IgD-negative memory B cell (primary cell): ENCODE measurements around the gene VGLL4. TPM values are rescaled to one million over a fixed set of nuclear protein-coding genes. Genes with fewer than 3 reads are reported as not detected.
A peak's percentile ranks its signal among the peaks of the same experiment; 100 is the strongest.

Experiments
- H3K27ac Mint-ChIP-seq, 3 donors: one replicate each; pipeline ENCODE4 v1.8.0; 2020 to 2022; ENCODE audit warnings: mild to moderate bottlenecking in 3 of 3, mixed read lengths in 3 of 3, moderate library complexity in 1 of 3
- H3K27me3 Mint-ChIP-seq: one replicate; pipeline ENCODE4 v1.8.0; 2021; ENCODE audit warnings: mixed read lengths
- H3K36me3 Mint-ChIP-seq: one replicate; pipeline ENCODE4 v1.8.0; 2020; ENCODE audit warnings: mild to moderate bottlenecking, mixed read lengths
- H3K4me1 Mint-ChIP-seq, 3 donors: one replicate each; pipeline ENCODE4 v1.8.0; 2020 to 2022; ENCODE audit warnings: mixed read lengths in 3 of 3, mild to moderate bottlenecking in 1 of 3
- H3K4me3 Mint-ChIP-seq, 4 donors: one replicate each; pipeline ENCODE4 v1.8.0; 2020 to 2022; ENCODE audit warnings: mild to moderate bottlenecking in 4 of 4, mixed read lengths in 4 of 4, moderate library complexity in 3 of 4
- H3K9me3 Mint-ChIP-seq, 3 donors: one replicate each; pipeline ENCODE4 v1.8.0; 2020 to 2021; ENCODE audit warnings: mixed read lengths in 3 of 3, mild to moderate bottlenecking in 1 of 3
- polyA plus RNA-seq: library from polyadenylated mRNA; unstranded; fragments of 300-500 nt; fragmentation: Illumina TruSeq; gene quantifications from one replicate; pipeline ENCODE4 v1.2.3, GENCODE V29; 2021

Gene VGLL4
- polyA plus RNA-seq, 1 donor from 2014 or later: 28.6 TPM

GRCh38 chr3:11641683-11642430 is 1.9 kb downstream of the VGLL4 start:
- peaks cover 2% of the 10 kb centered on the region for H3K36me3 Mint-ChIP-seq
- no peaks in the 10 kb centered on the region for H3K9me3 Mint-ChIP-seq
- H3K4me1 Mint-ChIP-seq: peaks cover 21 to 38% (median 35%) of the 10 kb centered on the region in 3 donors
- no peaks in the 10 kb centered on the region for H3K27me3 Mint-ChIP-seq
- H3K4me3 Mint-ChIP-seq: peak overlapping the region; percentile 96 to 100 (median 98)
- peak overlapping the region; percentile 72 to 91 (median 87) for H3K27ac Mint-ChIP-seq

- Mint-ChIP-seq H3K4me3 (peak overlapping the region; percentile 96 to 100 (median 98)), H3K36me3 (peaks cover 2% of the 10 kb centered on the region), H3K4me1 (peaks cover 21 to 42% (median 41%) of the 10 kb centered on the region in 3 donors), H3K9me3 (no peaks in the 10 kb centered on the region), H3K27ac (peak overlapping the region in 2 of 3 donors; percentile 72 to 91), H3K27me3 (no peaks in the 10 kb centered on the region)
Observed at GRCh38 chr3:11641316-11641682, 2.4 kb downstream of the VGLL4 start.

DNA sequence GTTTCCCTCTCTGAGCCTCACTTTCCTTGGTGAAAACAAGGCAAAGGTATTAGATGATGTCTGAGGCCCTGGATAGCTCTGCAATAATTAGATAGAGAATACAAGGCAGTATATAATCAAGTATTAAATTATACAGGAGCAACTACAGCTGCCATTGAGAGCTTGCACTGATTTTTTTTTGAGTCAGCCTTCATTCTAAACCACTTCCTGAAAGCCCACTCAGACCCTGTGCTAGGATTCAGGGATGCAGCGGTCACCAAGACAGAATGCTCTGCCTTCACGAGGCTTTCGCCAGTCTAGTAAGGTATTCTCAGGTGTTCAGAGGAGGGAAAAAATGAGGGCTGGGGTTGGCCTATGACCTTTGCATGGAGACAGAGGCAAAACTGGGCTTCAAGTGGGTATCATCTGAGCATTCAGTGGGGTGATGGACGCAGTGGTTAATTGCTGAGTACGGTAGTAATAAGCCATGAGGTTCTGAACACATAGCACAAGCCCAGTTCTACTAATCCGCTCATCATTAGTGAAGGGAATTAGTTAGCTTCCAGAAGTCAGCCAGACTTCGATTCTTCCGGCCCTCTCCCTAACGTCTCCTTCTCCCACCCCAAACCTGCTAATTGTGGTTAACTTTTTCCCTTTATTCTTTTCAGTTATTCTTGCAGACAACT is 3.6 kb downstream of the VGLL4 start:
- Mint-ChIP-seq H3K9me3 (no peaks in the 10 kb centered on the region), H3K4me1 (peaks cover 22 to 48% (median 46%) of the 10 kb centered on the region in 3 donors), H3K27ac (no peak overlapping the region), H3K4me3 (peak overlapping the region in 2 of 4 donors; percentile 58 to 63), H3K36me3 (peaks cover 2% of the 10 kb centered on the region), H3K27me3 (no peaks in the 10 kb centered on the region)

DNA sequence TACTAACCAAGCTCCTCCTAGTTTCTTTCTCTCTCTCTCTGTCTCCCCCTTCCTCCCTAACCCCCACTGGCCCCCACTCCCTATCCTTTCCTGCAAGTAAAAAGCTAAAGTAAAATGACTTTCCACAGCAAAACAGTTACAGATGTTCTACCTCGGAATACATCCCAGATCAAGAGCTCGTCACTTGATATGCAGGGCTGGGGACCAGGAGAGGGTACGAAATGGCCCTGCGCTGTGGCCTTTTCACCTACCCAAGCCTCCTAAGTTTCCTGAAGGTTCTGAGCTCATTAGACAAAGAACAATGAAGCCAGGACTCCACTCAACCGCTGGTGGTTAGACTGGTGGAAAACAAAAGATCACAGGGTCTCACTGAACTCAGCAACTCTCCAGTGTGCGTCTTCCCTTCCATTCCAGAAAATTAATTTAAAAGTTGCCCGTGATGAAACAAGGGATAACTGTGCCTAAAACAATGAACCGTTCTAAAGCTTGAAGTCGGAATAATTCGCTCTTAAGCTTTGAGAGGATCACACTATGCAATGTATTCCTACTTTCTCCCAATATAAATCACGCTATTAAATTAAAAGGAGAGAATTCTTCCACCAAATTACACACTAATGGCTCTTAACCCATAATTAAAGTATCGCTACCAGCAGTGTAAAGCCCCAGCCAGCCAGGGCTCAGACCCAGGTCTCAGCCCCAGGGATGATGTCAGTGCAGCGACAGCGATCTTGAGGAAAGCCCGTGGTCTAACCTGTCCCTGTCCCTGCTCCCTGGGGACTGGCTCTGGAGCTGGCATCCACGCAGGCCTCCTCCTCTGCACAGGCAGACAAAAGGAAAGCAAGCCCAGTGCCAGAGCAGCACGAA is 5.0 kb downstream of the VGLL4 start:
- Mint-ChIP-seq H3K4me1 (peaks cover 29 to 52% (median 44%) of the 10 kb centered on the region in 3 donors), H3K27ac (no peak overlapping the region), H3K9me3 (no peaks in the 10 kb centered on the region), H3K27me3 (no peaks in the 10 kb centered on the region), H3K36me3 (peaks cover 2% of the 10 kb centered on the region), H3K4me3 (peak overlapping the region in 2 of 4 donors; percentile 5 to 76)

DNA sequence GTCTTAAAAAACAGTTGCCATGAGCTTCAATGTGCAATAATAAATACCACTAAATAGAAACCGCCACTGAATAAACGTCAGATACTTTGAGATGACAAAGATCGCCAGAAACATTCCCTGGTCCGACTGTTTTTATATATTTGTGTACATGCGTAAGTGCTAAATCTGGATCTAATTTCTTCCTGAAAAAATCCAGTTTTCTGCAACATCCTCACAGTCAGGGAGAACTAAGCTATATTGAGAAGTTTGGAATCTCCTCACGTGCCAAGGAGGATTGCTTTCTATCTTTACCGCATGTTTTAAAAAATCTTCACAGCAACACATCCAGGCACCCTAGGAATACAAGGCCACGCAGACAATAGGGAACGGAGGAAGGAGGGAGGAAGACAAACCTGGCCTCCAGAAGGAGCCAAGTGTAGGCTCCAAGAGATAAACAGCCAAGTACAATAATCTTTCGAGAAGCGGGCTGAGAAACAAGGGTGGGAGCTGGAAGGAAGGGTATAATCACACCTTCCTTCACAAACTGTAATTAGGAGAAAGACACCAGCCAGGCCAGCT is 5.7 kb downstream of the VGLL4 start:
- Mint-ChIP-seq H3K9me3 (no peaks in the 10 kb centered on the region), H3K27ac (no peak overlapping the region), H3K27me3 (no peaks in the 10 kb centered on the region), H3K36me3 (peaks cover 2% of the 10 kb centered on the region), H3K4me3 (peak overlapping the region in 2 of 4 donors; percentile 5 to 76), H3K4me1 (peaks cover 26 to 53% (median 42%) of the 10 kb centered on the region in 3 donors)

- H3K36me3 Mint-ChIP-seq: peaks cover 2% of the 10 kb centered on the region
- no peak overlapping the region for H3K27ac Mint-ChIP-seq
- H3K27me3 Mint-ChIP-seq: no peaks in the 10 kb centered on the region
- no peaks in the 10 kb centered on the region for H3K9me3 Mint-ChIP-seq
- no peak overlapping the region for H3K4me3 Mint-ChIP-seq
- H3K4me1 Mint-ChIP-seq: peaks cover 20 to 58% (median 40%) of the 10 kb centered on the region in 3 donors
Observed at GRCh38 chr3:11636394-11636770, 7.3 kb downstream of the VGLL4 start.

DNA sequence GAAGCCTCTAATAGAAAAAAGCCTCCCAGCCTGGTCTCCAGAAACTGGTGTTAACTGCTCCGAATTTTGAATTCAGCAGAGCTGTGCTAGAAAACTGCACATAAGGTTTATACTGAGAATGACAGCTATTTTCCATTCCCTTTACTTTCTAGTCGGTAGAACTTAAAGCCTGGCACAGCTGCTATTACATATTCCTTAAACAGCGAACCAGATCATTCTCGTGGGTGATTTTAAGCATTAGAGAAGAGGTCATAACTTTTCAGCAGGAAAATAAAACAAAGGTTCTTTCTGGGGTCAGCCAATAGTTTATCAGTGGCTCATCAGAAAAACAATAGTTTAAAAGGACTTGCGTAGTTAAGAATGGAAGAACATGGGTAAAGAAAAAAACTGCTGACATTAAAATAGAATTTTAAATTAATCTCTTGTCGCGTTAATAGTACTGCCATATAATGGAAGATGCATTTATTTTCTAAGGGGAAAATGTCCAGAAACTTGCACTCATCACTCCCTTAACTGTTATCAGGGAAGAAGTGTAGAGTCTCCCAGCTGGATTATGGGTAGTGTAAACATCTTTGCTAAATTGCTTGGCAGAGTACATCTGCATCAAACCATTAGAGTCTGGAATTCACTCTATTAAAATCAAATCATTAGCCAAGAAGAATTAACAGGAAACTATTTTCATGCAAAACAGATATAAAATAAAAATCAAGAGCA is 7.9 kb downstream of the VGLL4 start:
- Mint-ChIP-seq H3K4me3 (no peak overlapping the region), H3K9me3 (no peaks in the 10 kb centered on the region), H3K36me3 (peaks cover 4% of the 10 kb centered on the region), H3K27me3 (no peaks in the 10 kb centered on the region), H3K4me1 (peaks cover 20 to 58% (median 43%) of the 10 kb centered on the region in 3 donors), H3K27ac (no peak overlapping the region)

DNA sequence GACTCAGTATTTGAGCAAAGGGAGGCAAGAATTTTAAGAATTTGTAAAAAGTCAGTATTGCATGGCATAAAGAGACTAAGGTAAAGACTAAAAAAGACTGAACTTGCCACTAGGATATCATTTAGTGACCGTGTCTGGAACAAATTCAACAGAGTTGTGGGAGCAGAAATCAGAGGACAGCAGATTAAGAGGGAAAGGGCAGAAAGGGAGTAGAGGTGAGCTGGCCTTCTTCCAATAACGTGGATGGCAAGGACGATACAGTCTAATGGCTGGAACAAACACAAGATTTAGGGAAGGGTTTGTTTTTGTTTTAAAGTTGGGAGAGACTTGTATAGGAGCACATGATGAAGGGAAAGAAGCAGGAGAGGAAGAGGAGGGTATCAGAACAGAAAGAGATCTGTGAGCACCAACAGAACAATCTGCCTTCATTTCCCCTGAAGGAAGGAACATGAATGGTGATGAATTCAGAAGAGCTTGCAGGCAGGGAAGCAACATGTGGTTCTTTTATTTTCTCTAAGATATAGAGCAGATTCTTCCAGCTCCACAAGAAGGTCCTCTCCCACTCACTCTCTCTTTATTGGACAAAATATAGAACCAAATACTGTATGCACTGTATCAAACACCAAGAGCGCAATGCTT is 8.6 kb downstream of the VGLL4 start:
- Mint-ChIP-seq H3K36me3 (peaks cover 4% of the 10 kb centered on the region), H3K4me1 (peaks cover 14 to 54% (median 45%) of the 10 kb centered on the region in 3 donors), H3K27ac (peak overlapping the region in 1 of 3 donors; percentile 59), H3K4me3 (no peak overlapping the region), H3K27me3 (no peaks in the 10 kb centered on the region), H3K9me3 (no peaks in the 10 kb centered on the region)

DNA sequence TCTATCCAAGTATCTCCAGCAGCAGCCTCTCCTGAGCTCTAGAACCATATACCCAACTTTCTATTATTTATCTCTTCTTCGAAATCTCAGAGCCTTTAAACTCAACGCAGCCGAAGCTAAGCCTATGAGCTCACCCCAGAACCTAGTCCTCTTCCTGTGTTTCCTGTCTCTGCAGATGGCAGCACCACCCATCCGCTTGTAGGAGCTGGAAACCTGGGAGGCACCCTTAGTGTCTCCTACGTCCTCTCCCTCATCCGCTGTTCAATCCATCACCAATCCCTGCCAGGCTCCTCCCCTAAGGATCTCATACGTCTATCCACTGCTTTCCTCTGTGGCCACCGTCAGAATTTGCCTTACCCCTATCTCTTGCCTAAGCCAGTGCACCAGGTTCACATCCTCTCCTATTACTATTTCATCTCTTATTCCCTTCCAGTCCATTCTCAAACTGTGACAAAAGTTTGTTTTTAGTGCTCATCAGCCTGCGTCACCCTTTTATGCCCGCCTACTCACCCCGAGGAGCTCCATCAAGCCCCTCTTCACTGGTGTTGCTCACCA is 9.6 kb downstream of the VGLL4 start:
- Mint-ChIP-seq H3K4me1 (peaks cover 13 to 56% (median 49%) of the 10 kb centered on the region in 3 donors), H3K4me3 (no peak overlapping the region), H3K27ac (no peak overlapping the region), H3K36me3 (peaks cover 7% of the 10 kb centered on the region), H3K9me3 (no peaks in the 10 kb centered on the region), H3K27me3 (no peaks in the 10 kb centered on the region)

GRCh38 chr3:11632966-11633365 is 10.7 kb downstream of the VGLL4 start:
- no peaks in the 10 kb centered on the region for H3K9me3 Mint-ChIP-seq
- H3K27ac Mint-ChIP-seq: peak overlapping the region in 1 of 3 donors; percentile 25
- peaks cover 13 to 50% (median 46%) of the 10 kb centered on the region in 3 donors for H3K4me1 Mint-ChIP-seq
- no peaks in the 10 kb centered on the region for H3K27me3 Mint-ChIP-seq
- no peak overlapping the region for H3K4me3 Mint-ChIP-seq
- peaks cover 7% of the 10 kb centered on the region for H3K36me3 Mint-ChIP-seq

DNA sequence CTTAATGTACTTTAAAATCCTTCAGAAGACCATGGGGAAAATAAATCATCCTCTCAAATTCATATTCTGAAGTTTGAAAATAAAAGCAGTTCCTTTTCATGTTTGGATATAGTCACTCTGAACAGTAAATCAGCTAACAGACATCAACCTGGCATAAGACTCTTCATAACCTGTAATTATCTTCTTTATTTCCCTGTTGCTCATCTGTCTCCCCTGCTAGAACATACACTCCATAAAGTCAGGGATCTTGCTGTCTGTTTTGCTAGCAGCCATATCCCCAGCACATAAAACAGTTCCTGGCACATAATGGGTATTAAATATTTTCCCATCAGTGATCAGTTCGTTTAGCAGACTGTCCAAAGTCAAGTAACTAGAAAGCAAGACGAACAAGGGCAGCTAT is 11.2 kb downstream of the VGLL4 start:
- Mint-ChIP-seq H3K36me3 (peaks cover 7% of the 10 kb centered on the region), H3K27me3 (no peaks in the 10 kb centered on the region), H3K27ac (peak overlapping the region in 1 of 3 donors; percentile 25), H3K4me1 (peaks cover 14 to 53% (median 45%) of the 10 kb centered on the region in 3 donors), H3K9me3 (no peaks in the 10 kb centered on the region), H3K4me3 (no peak overlapping the region)

GRCh38 chr3:11631820-11632219 is 11.9 kb downstream of the VGLL4 start:
- H3K4me3 Mint-ChIP-seq: no peak overlapping the region
- peaks cover 5% of the 10 kb centered on the region for H3K36me3 Mint-ChIP-seq
- peaks cover 13 to 47% (median 42%) of the 10 kb centered on the region in 3 donors for H3K4me1 Mint-ChIP-seq
- H3K9me3 Mint-ChIP-seq: no peaks in the 10 kb centered on the region
- H3K27me3 Mint-ChIP-seq: no peaks in the 10 kb centered on the region
- H3K27ac Mint-ChIP-seq: no peak overlapping the region

DNA sequence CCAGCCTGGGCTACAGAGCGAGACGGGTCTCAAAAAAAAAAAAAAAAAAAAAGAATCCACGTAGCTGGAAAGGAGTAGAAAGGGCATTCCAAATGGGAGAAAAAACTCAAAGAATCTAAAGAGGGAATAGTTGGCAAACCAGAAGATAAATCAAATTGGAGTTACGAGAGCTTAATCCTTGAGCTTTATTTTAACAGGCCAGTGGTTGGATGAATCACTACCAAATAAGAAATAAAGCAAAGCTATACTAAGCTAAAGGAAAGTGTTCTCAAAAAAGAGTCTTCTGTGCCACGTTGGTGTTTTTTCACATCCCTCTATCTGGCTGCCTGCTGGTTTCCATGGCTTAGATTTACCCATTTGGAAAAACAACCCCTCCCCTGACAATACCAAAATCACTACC is 14.0 kb downstream of the VGLL4 start:
- H3K27me3 Mint-ChIP-seq: no peaks in the 10 kb centered on the region
- H3K36me3 Mint-ChIP-seq: peaks cover 5% of the 10 kb centered on the region
- no peak overlapping the region for H3K4me3 Mint-ChIP-seq
- no peaks in the 10 kb centered on the region for H3K9me3 Mint-ChIP-seq
- peak overlapping the region in 1 of 3 donors; percentile 31 for H3K27ac Mint-ChIP-seq
- peaks cover 28 to 53% (median 47%) of the 10 kb centered on the region in 3 donors for H3K4me1 Mint-ChIP-seq
